K562 (cell line): Measurements from ENCODE around the gene CRLF1. TPM values are rescaled to one million over a fixed set of nuclear protein-coding genes. Genes with fewer than 3 reads are reported as not detected.
A peak's percentile ranks its signal among the peaks of the same experiment; 100 is the strongest.

ENCODE experiments used
- ARID4B ChIP-seq: sonication (generic); formaldehyde crosslinking; IDR thresholded peaks from 2 replicates; pipeline ENCODE4 v1.8.0; 2022; ENCODE audit warnings: mild to moderate bottlenecking, missing genetic modification reagents
- CUX1 ChIP-seq: fragments of 200-800 bp; sonication (Bioruptor generic); IDR thresholded peaks from 2 replicates; pipeline ENCODE4 v1.6.1; 2016; ENCODE audit warnings: missing genetic modification characterization, missing compliant biosample characterization
- DNMT1 ChIP-seq: fragments of 450-650 bp; IDR thresholded peaks from 2 replicates; pipeline ENCODE4 v1.6.1; 2016; ENCODE audit warnings: antibody characterized with exemption, mild to moderate bottlenecking
- E2F1 ChIP-seq: sonication (generic); formaldehyde crosslinking; IDR thresholded peaks from 2 replicates; pipeline ENCODE4 v1.8.1; 2023; ENCODE audit warnings: mild to moderate bottlenecking, missing genetic modification reagents, moderate library complexity
- ELF4 ChIP-seq: fragments of 450-650 bp; formaldehyde crosslinking; IDR thresholded peaks from 2 replicates; pipeline ENCODE4 v1.4.0; 2022; ENCODE audit warnings: missing genetic modification characterization
- FOXJ3 ChIP-seq: sonication (generic); formaldehyde crosslinking; IDR thresholded peaks from 2 replicates; pipeline ENCODE4 v1.4.0; 2020; ENCODE audit warnings: mild to moderate bottlenecking, missing genetic modification reagents
- FOXM1 ChIP-seq, 2 experiments: fragments of 450-650 bp in 1 of 2; sonication (generic) in 1 of 2; formaldehyde crosslinking in 1 of 2; IDR thresholded peaks; 2 replicates each; pipeline versions ENCODE4 v1.6.1 to v1.9.0; 2017 to 2022; ENCODE audit warnings: low read depth in 2 of 2, mild to moderate bottlenecking in 2 of 2, missing genetic modification reagents in 1 of 2, moderate library complexity in 1 of 2
- HDAC6 ChIP-seq: IDR thresholded peaks from 2 replicates; pipeline ENCODE4 v1.6.1; 2012; ENCODE audit warnings: low read depth, mild to moderate bottlenecking, control low read depth, inconsistent platforms, low read length, moderate library complexity
- KLF16 ChIP-seq: IDR thresholded peaks from 2 replicates; pipeline ENCODE4 v1.6.1; 2016; ENCODE audit warnings: antibody characterized with exemption
- MAFG ChIP-seq: fragments of 450-650 bp; conservative IDR thresholded peaks from 2 replicates; pipeline ENCODE4 v1.6.1; 2016; ENCODE audit warnings: missing genetic modification characterization, missing compliant biosample characterization
- NFE2 ChIP-seq: IDR thresholded peaks from 2 replicates; pipeline ENCODE4 v1.6.1; 2014; ENCODE audit warnings: antibody characterized with exemption, low read depth
- PHTF2 ChIP-seq: fragments of 250-450 bp; sonication (Bioruptor Pico); IDR thresholded peaks from 2 replicates; pipeline ENCODE4 v1.5.0; 2021; ENCODE audit warnings: mild to moderate bottlenecking
- POLR2A ChIP-seq: fragments of 450-650 bp; conservative IDR thresholded peaks from 2 replicates; pipeline ENCODE4 v1.6.1; 2016
- RBBP5 ChIP-seq: fragments of 200-600 bp; sonication (generic); IDR thresholded peaks from 2 replicates; pipeline ENCODE4 v1.6.1; 2012; ENCODE audit warnings: borderline replicate concordance, mild to moderate bottlenecking, low read length, control low read depth, inconsistent platforms; ENCODE audit not compliant: insufficient read depth, poor library complexity, severe bottlenecking
- SRSF9 ChIP-seq: fragments of 200-400 bp; formaldehyde crosslinking; IDR thresholded peaks from 2 replicates; pipeline ENCODE4 v1.6.1; 2017; ENCODE audit warnings: low read depth, low read length, borderline replicate concordance
- TAF1 ChIP-seq: IDR thresholded peaks from 2 replicates; pipeline ENCODE4 v1.6.1; 2011; ENCODE audit warnings: mild to moderate bottlenecking, low read length, moderate library complexity; ENCODE audit not compliant: insufficient read depth, control insufficient read depth, severe bottlenecking; ENCODE audit errors: extremely low read depth
- ZNF695 ChIP-seq: fragments of 450-650 bp; formaldehyde crosslinking; IDR thresholded peaks from 2 replicates; pipeline ENCODE4 v1.4.0; 2020; ENCODE audit warnings: mild to moderate bottlenecking, moderate library complexity
- polyA plus RNA-seq, 8 experiments: library from polyadenylated mRNA; depleted of rRNA in 4 of 8; stranded (reverse) in 5 of 8; unstranded in 3 of 8; fragments of >200 nt; fragmentation: Nextera tagmentation in 2 of 8; fragmentation: Illumina TruSeq in 1 of 8; extraction: Ambion mirVana in 2 of 8; extraction: Trizol in 1 of 8; gene quantifications; 2 replicates each; pipeline versions ENCODE4 v1.2.1 to v1.2.3, GENCODE V29; 2011 to 2014; ENCODE audit warnings: inconsistent platforms in 1 of 8, missing spikeins in 1 of 8
- total RNA-seq, 7 experiments: library from RNA; depleted of rRNA in 6 of 7; stranded (reverse); fragments of >200 nt in 6 of 7; fragmentation: Illumina TruSeq in 2 of 7; extraction: Trizol in 2 of 7; gene quantifications; 2 replicates each; pipeline versions ENCODE4 v1.2.1 to v1.2.3, GENCODE V29; 2011 to 2021; ENCODE audit warnings: low replicate concordance in 1 of 7

CRLF1 gene
- total and polyA plus RNA-seq, 9 of the 15 experiments (the other 6 are each of a cell fraction or from before 2014, with no cell fraction given), result 0.85 to 3.6 (median 1.7) TPM

GRCh38 chr19:18571564-18572344 lies 34.8 kb downstream of the CRLF1 start, which contains the start of gene UBA52 (continued):
- no peak for TF ChIP-seq CUX1 (CRISPR knock-in tag)
- TF ChIP-seq SRSF9, result no peak
- TF ChIP-seq ZNF695 (CRISPR knock-in tag), result no peak
- TF ChIP-seq MAFG (tag), result no peak
- no peak for TF ChIP-seq FOXJ3 (CRISPR knock-in tag)
- TF ChIP-seq RBBP5, result peak; percentile 83
- TF ChIP-seq PHTF2 (CRISPR knock-in tag), result no peak
- TF ChIP-seq KLF16, result no peak
- peak; percentile 98 for TF ChIP-seq POLR2A
- TF ChIP-seq DNMT1, result no peak
- TF ChIP-seq HDAC6, result no peak
- peak; percentile 99 for TF ChIP-seq ARID4B (CRISPR knock-in tag)
- no peak for TF ChIP-seq E2F1 (CRISPR knock-in tag)
- TF ChIP-seq FOXM1 (IDR thresholded peaks at IDR 0.05; ENCODE audit: low read depth), result no peak
- peak; percentile 83; the same call in 1 of the 2 replicates for TF ChIP-seq FOXM1 (CRISPR knock-in tag; IDR thresholded peaks at IDR 0.05; ENCODE audit: low read depth)
- TF ChIP-seq ELF4, result peak; percentile 80; the same call in 1 of the 2 replicates
- peak; percentile 98 for TF ChIP-seq TAF1
- TF ChIP-seq NFE2, result 0 out of 2 replicates have a peak, but pooled peaks have one; percentile 5
